HUES64 (cell line): Measurements from ENCODE around the gene UMOD.

ENCODE experiments used
- H3K27ac ChIP-seq: 2 replicates; pipeline ENCODE4 v1.7.0; 2013; ENCODE audit warnings: low read depth, low read length, inconsistent platforms
- H3K27me3 ChIP-seq: 2 replicates; pipeline ENCODE4 v1.6.1; 2013; ENCODE audit warnings: mild to moderate bottlenecking, low read length; ENCODE audit not compliant: insufficient read depth
- H3K36me3 ChIP-seq: 2 replicates; pipeline ENCODE4 v1.6.1; 2013; ENCODE audit warnings: mild to moderate bottlenecking, low read length; ENCODE audit not compliant: insufficient read depth
- H3K4me1 ChIP-seq: 2 replicates; pipeline ENCODE4 v1.6.1; 2013; ENCODE audit warnings: mild to moderate bottlenecking, low read length, moderate library complexity; ENCODE audit not compliant: insufficient read depth
- H3K4me3 ChIP-seq: 2 replicates; pipeline ENCODE4 v1.5.1; 2013; ENCODE audit warnings: mild to moderate bottlenecking, low read length, moderate library complexity
- H3K9ac ChIP-seq: 2 replicates; pipeline ENCODE4 v1.6.1; 2013; ENCODE audit warnings: mild to moderate bottlenecking, low read depth, low read length
- H3K9me3 ChIP-seq: 2 replicates; pipeline ENCODE4 v1.6.1; 2013; ENCODE audit warnings: low read depth, low read length; ENCODE audit not compliant: insufficient read depth
- WGBS: fragments of 150-250, 120-280 bp; methylation state at CpG from one replicate; pipeline ENCODE4 v1.1.7; 2013; ENCODE audit warnings: missing lambda C conversion rate; 5-methylcytosine and 5-hydroxymethylcytosine counted together

The UMOD gene

GRCh38 chr16:20300312-20301097, 52.0 kb downstream of the UMOD start:
- H3K4me3 ChIP-seq: no peak overlapping the region
- WGBS: 35% methylated on average over 16 of the region's 16 CpGs
- no peaks in the 10 kb centered on the region for H3K4me1 ChIP-seq
- H3K36me3 ChIP-seq: no peaks in the 10 kb centered on the region
- no peaks in the 10 kb centered on the region for H3K27me3 ChIP-seq
- no peak overlapping the region for H3K27ac ChIP-seq
- H3K9me3 ChIP-seq: no peaks in the 10 kb centered on the region
- no peak overlapping the region for H3K9ac ChIP-seq

- WGBS: 88% methylated on average over 5 of the region's 5 CpGs
- H3K4me3 ChIP-seq: no peak overlapping the region
These were observed 54.1 kb downstream of the UMOD start for GRCh38 chr16:20298452-20298851.

GRCh38 chr16:20291208-20292206, 61.0 kb downstream of the UMOD start:
- Histone ChIP-seq H3K36me3 (no peaks in the 10 kb centered on the region), H3K9me3 (no peaks in the 10 kb centered on the region), H3K9ac (no peak overlapping the region), H3K27me3 (no peaks in the 10 kb centered on the region), H3K4me3 (no peak overlapping the region), H3K27ac (no peak overlapping the region), H3K4me1 (0 out of 2 replicates have a peak, but pooled peaks cover 6% of the 10 kb centered on the region)
- WGBS: 49% methylated on average over 15 of the region's 16 CpGs

More at GRCh38 chr16:20298452-20298851, 54.1 kb downstream of the UMOD start:
- no peaks in the 10 kb centered on the region for H3K27me3 ChIP-seq
- H3K4me1 ChIP-seq: no peaks in the 10 kb centered on the region
- no peaks in the 10 kb centered on the region for H3K36me3 ChIP-seq
- H3K27ac ChIP-seq: no peak overlapping the region
- no peak overlapping the region for H3K9ac ChIP-seq
- H3K9me3 ChIP-seq: no peaks in the 10 kb centered on the region

GRCh38 chr16:20289571-20289970, 62.9 kb downstream of the UMOD start:
- H3K27me3 ChIP-seq: no peaks in the 10 kb centered on the region
- 94% methylated on average over 3 of the region's 3 CpGs for WGBS

GRCh38 chr16:20285993-20286499, 66.5 kb downstream of the UMOD start:
- H3K9me3 ChIP-seq: no peaks in the 10 kb centered on the region
- no peaks in the 10 kb centered on the region for H3K36me3 ChIP-seq
- H3K9ac ChIP-seq: no peak overlapping the region
- no peak overlapping the region for H3K4me3 ChIP-seq
- H3K27me3 ChIP-seq: no peaks in the 10 kb centered on the region
- WGBS: 77% methylated on average over 6 of the region's 6 CpGs
- H3K4me1 ChIP-seq: peaks cover 10% of the 10 kb centered on the region; the same call in 1 of the 2 replicates
- H3K27ac ChIP-seq: no peak overlapping the region

More at GRCh38 chr16:20289571-20289970, 62.9 kb downstream of the UMOD start:
- Histone ChIP-seq H3K4me3 (no peak overlapping the region), H3K27ac (no peak overlapping the region), H3K4me1 (peaks cover 15% of the 10 kb centered on the region; the same call in 1 of the 2 replicates), H3K9ac (no peak overlapping the region), H3K9me3 (no peaks in the 10 kb centered on the region), H3K36me3 (no peaks in the 10 kb centered on the region)
